Panc1 (cell line): ENCODE data around the gene KCND3.

Experiments
- CTCF ChIP-seq: fragments of 450-650 bp; IDR thresholded peaks from 2 replicates; pipeline ENCODE4 v1.5.1; 2017; ENCODE audit warnings: mild to moderate bottlenecking
- POLR2AphosphoS5 ChIP-seq: IDR thresholded peaks from 2 replicates; pipeline ENCODE4 v1.6.1; 2012; ENCODE audit warnings: mild to moderate bottlenecking, low read depth, low read length, moderate library complexity
- REST ChIP-seq, 2 experiments: IDR thresholded peaks; 2 replicates each; pipeline ENCODE4 v1.6.1; 2011 to 2012; ENCODE audit warnings: low read depth in 2 of 2, control low read depth in 1 of 2, low read length in 1 of 2, mild to moderate bottlenecking in 1 of 2, moderate library complexity in 1 of 2; ENCODE audit not compliant: insufficient read depth in 1 of 2
- TCF7L2 ChIP-seq: IDR thresholded peaks from 2 replicates; pipeline ENCODE4 v1.6.1; 2011; ENCODE audit warnings: mild to moderate bottlenecking, low read depth, low read length, inconsistent platforms

GRCh38 chr1:111745675-111746613, 243.5 kb downstream of the KCND3 start:
- no peak for TF ChIP-seq CTCF
- TF ChIP-seq REST (IDR thresholded peaks at IDR 0.05; ENCODE audit: insufficient read depth in 1 of 2, low read depth in 2 of 2, low read length in 1 of 2), result no peak
- TF ChIP-seq TCF7L2, result no peak
- no peak for TF ChIP-seq POLR2AphosphoS5
